HFF-Myc (cell line): ENCODE data around the gene AQP3.
"Not testable (repeated sequence)": the region's sequence is repeated elsewhere in the genome, so short reads cannot be mapped to it uniquely, and the experiment has no call there.

ENCODE experiments used
- DNase-seq: peaks from one replicate; pipeline ENCODE4 v3.0.0-alpha.2; 2011; ENCODE audit warnings: low read depth; ENCODE audit errors: extremely low read depth
- H3K4me3 ChIP-seq: replicated peaks from 2 replicates; pipeline ENCODE4 v1.5.1; 2011; ENCODE audit warnings: low read depth, mild to moderate bottlenecking, control low read depth, low read length
- CTCF ChIP-seq: IDR thresholded peaks from 2 replicates; pipeline ENCODE4 v1.5.1; 2012; ENCODE audit warnings: mild to moderate bottlenecking, low read depth, low read length, control low read depth; ENCODE audit errors: missing control alignments

AQP3 gene

DNA sequence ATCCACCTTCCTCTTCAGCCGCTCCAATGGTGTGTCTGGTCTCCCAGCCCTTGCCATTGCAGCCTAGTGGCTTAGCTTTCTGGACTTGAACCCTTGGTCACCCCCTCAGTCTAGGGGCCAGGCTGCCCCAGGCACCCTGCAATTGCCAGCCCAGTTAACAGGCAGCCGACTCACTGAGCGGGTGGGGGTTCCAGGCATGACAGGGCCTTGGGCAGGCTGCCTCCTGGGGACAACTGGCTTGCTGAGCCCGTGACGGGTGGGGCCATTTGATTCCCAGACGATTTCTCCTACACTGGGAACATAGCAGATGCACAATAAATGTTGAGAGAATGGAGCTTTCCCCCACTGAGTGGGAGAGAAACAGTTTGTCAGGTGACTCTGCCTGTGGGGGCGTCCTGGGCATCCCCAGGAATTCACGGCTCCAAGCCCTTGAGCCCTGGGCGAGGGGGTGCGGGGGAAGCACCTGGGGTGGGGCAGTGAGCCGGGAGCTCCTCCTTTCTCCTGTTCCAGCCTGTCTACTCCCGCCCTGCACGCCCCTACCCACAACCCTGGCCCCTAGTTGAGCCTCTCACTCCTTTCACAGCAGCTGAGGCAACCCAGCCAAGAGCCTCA is 32.4 kb downstream of the AQP3 start:
- no peak for TF ChIP-seq CTCF
- H3K4me3 ChIP-seq = no peak overlapping the region
- no peak for DNase-seq

GRCh38 chr9:33414268-33414667 is 33.1 kb downstream of the AQP3 start:
- TF ChIP-seq CTCF = no peak
- DNase-seq = no peak
- no peak overlapping the region for H3K4me3 ChIP-seq

- TF ChIP-seq CTCF = no peak
- no peak for DNase-seq
- no peak overlapping the region for H3K4me3 ChIP-seq
Measured at GRCh38 chr9:33408087-33408486, 39.3 kb downstream of the AQP3 start.

DNA sequence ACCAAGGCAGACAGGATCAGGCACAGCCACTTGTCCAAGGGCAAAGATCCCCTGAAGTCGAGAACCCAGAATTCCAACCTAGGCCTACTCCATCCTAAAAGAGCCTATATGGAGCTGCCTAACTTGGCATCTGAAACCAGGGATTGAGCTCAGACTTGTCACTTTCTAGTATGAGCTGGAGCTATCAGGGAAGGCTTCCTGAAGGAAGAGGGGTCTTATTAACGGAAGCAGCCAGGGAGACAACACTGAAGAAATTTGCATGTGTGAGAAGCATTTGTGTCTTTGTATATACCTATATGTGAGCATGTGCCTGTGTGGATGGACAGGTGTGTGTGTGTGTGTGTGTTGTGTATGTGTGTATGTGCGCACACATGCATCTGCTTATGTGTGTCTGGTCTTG is 40.3 kb downstream of the AQP3 start:
- DNase-seq = no peak
- no peak for TF ChIP-seq CTCF
- H3K4me3 ChIP-seq = no peak overlapping the region

DNA sequence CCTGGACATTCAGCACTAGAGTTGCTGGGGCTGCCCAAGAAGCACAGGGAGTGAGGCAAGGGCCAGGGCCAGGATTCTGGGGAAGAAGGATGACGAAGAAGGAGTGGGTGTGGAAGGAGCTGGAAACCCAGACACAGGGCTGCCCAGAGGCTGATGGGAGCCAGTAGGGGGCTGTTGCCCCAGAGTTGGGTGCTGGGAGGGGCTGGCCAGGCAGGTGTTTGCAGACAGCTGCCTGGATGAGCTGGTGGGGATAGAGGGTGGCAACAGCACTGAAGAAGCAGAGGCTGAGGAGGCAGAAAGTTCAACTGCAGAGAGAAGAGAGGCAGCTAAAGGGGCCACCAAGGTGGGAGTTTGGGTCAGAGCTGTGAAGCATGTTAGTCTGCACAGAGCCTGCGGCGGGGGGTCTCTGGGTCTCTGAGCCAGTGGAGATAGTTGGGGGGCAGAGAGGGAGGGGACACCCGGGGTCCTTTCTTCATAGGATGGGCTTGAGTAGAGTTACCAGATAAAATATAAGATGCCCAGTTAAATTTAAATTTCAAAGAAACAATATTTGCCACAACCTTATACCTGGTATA is 42.5 kb downstream of the AQP3 start:
- no peak for DNase-seq
- no peak overlapping the region for H3K4me3 ChIP-seq
- no peak for TF ChIP-seq CTCF

GRCh38 chr9:33403941-33404787 is 43.2 kb downstream of the AQP3 start:
- no peak for DNase-seq
- no peak overlapping the region for H3K4me3 ChIP-seq
- no peak for TF ChIP-seq CTCF

- DNase-seq, H3K4me3 ChIP-seq: not testable (repeated sequence)
Measured at GRCh38 chr9:33402371-33402770, 45.0 kb downstream of the AQP3 start, which contains the start of gene AQP7. Gene AQP7, minus strand, starts transcription at chr9:33402568. Its CDS starts 1,306 bp downstream, at chr9:33401262.

DNA sequence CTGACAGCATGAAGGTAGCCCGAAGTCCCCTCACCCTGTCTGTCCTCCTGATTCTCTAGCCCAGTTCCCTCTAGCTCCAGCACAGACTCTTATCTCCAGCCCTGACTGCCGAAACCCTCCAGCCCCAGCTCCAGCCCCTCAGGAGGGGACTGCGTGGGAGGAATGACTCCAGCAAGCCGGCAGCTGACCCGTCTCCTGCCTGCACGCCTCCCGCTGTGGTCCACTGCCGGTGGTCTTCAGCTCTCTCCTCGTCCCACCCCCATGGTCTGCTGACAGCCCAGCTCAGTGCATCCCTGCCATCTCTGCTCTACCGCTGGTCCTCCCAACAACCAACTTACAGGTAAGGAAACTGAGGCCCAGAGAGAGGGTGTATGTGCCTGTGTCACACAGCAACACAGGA is 45.6 kb downstream of the AQP3 start:
- H3K4me3 ChIP-seq, DNase-seq: not testable (repeated sequence)

DNA sequence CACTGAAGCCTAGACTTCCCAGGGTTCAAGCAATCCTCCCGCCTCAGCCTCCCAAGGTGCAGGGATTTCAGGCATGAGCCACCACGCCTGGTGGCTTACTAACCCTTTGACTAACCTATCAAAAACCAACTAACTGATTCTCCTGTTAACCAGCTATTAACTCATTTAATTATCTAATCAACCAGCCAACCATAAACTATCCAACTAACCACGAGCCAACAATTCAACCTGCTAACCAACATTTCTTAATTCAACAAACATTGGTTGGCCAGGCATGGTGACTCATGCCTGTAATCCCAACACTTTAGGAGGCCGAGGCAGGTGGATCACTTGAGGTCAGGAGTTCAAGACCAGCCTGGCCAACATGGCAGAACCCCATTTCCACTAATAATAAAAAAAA is 48.3 kb downstream of the AQP3 start:
- H3K4me3 ChIP-seq, DNase-seq: not testable (repeated sequence)

DNA sequence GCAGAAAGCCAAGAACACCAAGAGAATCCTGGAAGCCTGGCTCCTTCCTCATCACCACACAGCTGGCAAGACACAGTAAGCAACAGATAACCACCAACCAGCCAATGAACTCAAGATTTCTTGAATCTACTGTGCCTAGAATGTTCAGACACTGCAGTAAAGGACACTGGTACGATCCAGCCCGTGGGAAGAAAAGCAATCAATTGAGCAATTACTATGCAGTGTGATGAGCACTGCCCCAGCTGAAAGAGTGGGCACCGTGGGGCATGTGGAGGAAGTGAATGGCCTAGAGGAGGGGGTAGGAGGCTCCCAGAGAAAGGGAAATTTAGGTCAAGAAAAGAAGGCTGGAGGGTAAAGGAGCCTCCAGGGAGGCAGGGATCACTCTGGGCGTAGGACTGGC is 49.6 kb downstream of the AQP3 start:
- not testable (repeated sequence) for DNase-seq, H3K4me3 ChIP-seq
